SW480 (cell line): Measurements from ENCODE around the gene CORO2A.

Experiments used
- DNase-seq: peaks from one replicate; pipeline ENCODE4 v3.0.0-alpha.2; 2016; ENCODE audit warnings: low spot score

CORO2A gene

GRCh38 chr9:98192503-98193335 is at the start of gene CORO2A:
Gene CORO2A, minus strand, starts transcription at chr9:98192637. Its CDS starts 34,977 bp downstream, at chr9:98157660.
- DNase-seq, result peak; percentile 82

GRCh38 chr9:98241357-98242300 is 49.2 kb upstream of the CORO2A start:
- no peak for DNase-seq

- no peak for DNase-seq
Observed at GRCh38 chr9:98240475-98240874, 48.0 kb upstream of the CORO2A start.

GRCh38 chr9:98236901-98237487 is 44.6 kb upstream of the CORO2A start:
- no peak for DNase-seq

- no peak for DNase-seq
Observed at GRCh38 chr9:98235126-98235525, 42.7 kb upstream of the CORO2A start.

- no peak for DNase-seq
Observed at GRCh38 chr9:98234245-98234825, 41.9 kb upstream of the CORO2A start.

- no peak for DNase-seq
Observed at GRCh38 chr9:98232926-98233325, 40.5 kb upstream of the CORO2A start.

GRCh38 chr9:98231770-98232478 is 39.5 kb upstream of the CORO2A start:
- no peak for DNase-seq

GRCh38 chr9:98230789-98231188 is 38.4 kb upstream of the CORO2A start:
- DNase-seq, result no peak

- DNase-seq, result no peak
Observed at GRCh38 chr9:98230304-98230703, 37.9 kb upstream of the CORO2A start.

- no peak for DNase-seq
Observed at GRCh38 chr9:98229620-98230019, 37.2 kb upstream of the CORO2A start.

GRCh38 chr9:98229090-98229395 is 36.6 kb upstream of the CORO2A start:
- DNase-seq, result no peak

- DNase-seq, result no peak
Observed at GRCh38 chr9:98228392-98229089, 36.1 kb upstream of the CORO2A start.

- DNase-seq, result no peak
Observed at GRCh38 chr9:98227883-98228282, 35.4 kb upstream of the CORO2A start.

GRCh38 chr9:98226957-98227356 is 34.5 kb upstream of the CORO2A start:
- DNase-seq, result no peak

- no peak for DNase-seq
Observed at GRCh38 chr9:98226516-98226915, 34.1 kb upstream of the CORO2A start.

- DNase-seq, result no peak
Observed at GRCh38 chr9:98225015-98225442, 32.6 kb upstream of the CORO2A start.

GRCh38 chr9:98222885-98223691 is 30.7 kb upstream of the CORO2A start:
- peak; percentile 97 for DNase-seq

GRCh38 chr9:98220911-98221310 is 28.5 kb upstream of the CORO2A start:
- no peak for DNase-seq

- DNase-seq, result no peak
Observed at GRCh38 chr9:98219794-98220370, 27.4 kb upstream of the CORO2A start.
